CD4-positive, alpha-beta T cell treated with Interleukin-12 subunit alpha and Interleukin-12 subunit beta, for 1 hour (primary cell): ENCODE results near the gene EP400.

Experiments used
- DNase-seq: peaks from one replicate; pipeline ENCODE4 v3.0.0-alpha.2; 2020

EP400 gene

GRCh38 chr12:131949431-131950181 is at the start of gene EP400:
EP400 (plus strand) TSS chr12:131949942; CDS start chr12:131960620, 10,678 bp downstream.
- DNase-seq, result peak; percentile 95

- DNase-seq, result no peak
Measured at GRCh38 chr12:131900397-131900796, 49.3 kb upstream of the EP400 start.

- DNase-seq, result no peak
Measured at GRCh38 chr12:131901431-131902331, 48.1 kb upstream of the EP400 start.

GRCh38 chr12:131902332-131903241 is 47.2 kb upstream of the EP400 start:
- no peak for DNase-seq

- no peak for DNase-seq
Measured at GRCh38 chr12:131903270-131904255, 46.2 kb upstream of the EP400 start.

- no peak for DNase-seq
Measured at GRCh38 chr12:131904346-131904745, 45.4 kb upstream of the EP400 start.

GRCh38 chr12:131905081-131905629 is 44.6 kb upstream of the EP400 start:
- DNase-seq, result no peak

GRCh38 chr12:131905630-131906091 is 44.1 kb upstream of the EP400 start:
- no peak for DNase-seq

GRCh38 chr12:131907379-131908091 is 42.2 kb upstream of the EP400 start:
- DNase-seq, result no peak

GRCh38 chr12:131908092-131909080 is 41.4 kb upstream of the EP400 start:
- no peak for DNase-seq

GRCh38 chr12:131909081-131909751 is 40.5 kb upstream of the EP400 start:
- no peak for DNase-seq

- DNase-seq, result no peak
Measured at GRCh38 chr12:131909752-131910219, 40.0 kb upstream of the EP400 start.

GRCh38 chr12:131910302-131911027 is 39.3 kb upstream of the EP400 start:
- DNase-seq, result no peak

GRCh38 chr12:131911028-131911650 is 38.6 kb upstream of the EP400 start:
- DNase-seq, result no peak

- no peak for DNase-seq
Measured at GRCh38 chr12:131911851-131912477, 37.8 kb upstream of the EP400 start.

- DNase-seq, result no peak
Measured at GRCh38 chr12:131912518-131913274, 37.0 kb upstream of the EP400 start.
